ENCODE data around the gene TCP11. TPM values are rescaled to one million over a fixed set of nuclear protein-coding genes. Genes with fewer than 3 reads are reported as not detected.

TCP11 gene
- total RNA-seq, 1 experiment from 2014 or later: not detected

DNA sequence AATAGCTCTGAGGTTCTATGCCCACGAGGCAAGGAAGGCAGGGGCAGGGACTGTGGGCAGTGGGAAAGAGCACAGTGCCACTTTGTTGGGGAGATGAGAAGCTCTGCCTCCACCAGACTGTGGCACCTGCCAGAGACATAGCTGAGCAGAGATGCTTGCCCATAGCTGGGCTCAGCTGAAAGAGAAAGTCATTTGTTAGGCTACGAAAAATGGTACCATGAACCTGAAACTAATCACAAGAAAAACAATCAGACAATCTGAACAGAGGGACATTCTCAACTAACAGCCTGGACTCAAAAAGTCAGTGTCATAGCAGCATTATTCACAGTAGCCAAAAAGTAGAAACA is 32.9 kb upstream of the TCP11 start:
- no peak overlapping the region for H3T11ph ChIP-seq (ENCODE audit: low read length)
- H3K14ac ChIP-seq (ENCODE audit: insufficient read depth, low read length): no peak overlapping the region
- H2BK15ac ChIP-seq (ENCODE audit: low read depth, low read length): no peak overlapping the region
- H3K27me3 Mint-ChIP-seq (ENCODE audit: low read depth): peaks cover 19% of the 10 kb centered on the region
- H3K9me3 Mint-ChIP-seq: peaks cover 5% of the 10 kb centered on the region in 2 experiments; a peak in 4 of 5 replicates
- no peak overlapping the region for H3K56ac ChIP-seq (ENCODE audit: insufficient read length, low read depth, low read length)
- no peak overlapping the region for H2AK5ac ChIP-seq (ENCODE audit: insufficient read length, low read length)
- no peak overlapping the region for H4K5ac ChIP-seq (ENCODE audit: insufficient read length, low read depth, low read length)
- H3K18ac ChIP-seq (ENCODE audit: insufficient read length, low read depth, low read length): no peak overlapping the region
- no peak for DNase-seq
- H3K4me1 ChIP-seq (ENCODE audit: insufficient read depth, low read length): no peaks in the 10 kb centered on the region; the same call in 1 of the 2 replicates
- no peak overlapping the region for H3K9ac ChIP-seq (ENCODE audit: extremely low read depth, insufficient read length, low read length)
- peaks cover 16 to 17% of the 10 kb centered on the region in 2 experiments for H3K4me1 Mint-ChIP-seq
- no peak overlapping the region for H3K23ac ChIP-seq (ENCODE audit: insufficient read length, low read depth, low read length)
- H4K20me1 ChIP-seq (ENCODE audit: control insufficient read depth, insufficient read depth, insufficient read length): no peaks in the 10 kb centered on the region
- H3K27me3 ChIP-seq (ENCODE audit: insufficient read depth, low read length): no peaks in the 10 kb centered on the region
- H2BK120ac ChIP-seq (ENCODE audit: low read depth, low read length, poor library complexity, severe bottlenecking): no peak overlapping the region
- H3K4ac ChIP-seq (ENCODE audit: low read depth, low read length): no peak overlapping the region
- WGBS (ENCODE audit: extremely low coverage, insufficient read length, low lambda C conversion rate): no CpG with 5 or more reads among the region's 2 CpGs
- H3K27ac Mint-ChIP-seq: no peak overlapping the region
- no peak overlapping the region for H2BK5ac ChIP-seq (ENCODE audit: insufficient read length, low read length)
- no peak overlapping the region for H3K4me3 Mint-ChIP-seq
- H3K4me2 ChIP-seq (ENCODE audit: insufficient read depth, insufficient read length, low read length): no peak overlapping the region
- no peak overlapping the region for H3K27ac ChIP-seq (ENCODE audit: insufficient read length, low read depth, low read length)
- H3K23me2 ChIP-seq (ENCODE audit: insufficient read length, low read depth, low read length, poor library complexity, severe bottlenecking): no peaks in the 10 kb centered on the region
- peaks cover 0 to 6% (median 5%) of the 10 kb centered on the region in 3 experiments; a peak in 3 of 7 replicates for H3K36me3 Mint-ChIP-seq (ENCODE audit: insufficient read depth in 1 of 3, low read depth in 3 of 3)
- no peak overlapping the region for H2BK20ac ChIP-seq (ENCODE audit: low read depth, low read length, poor library complexity, severe bottlenecking)
- H3K79me1 ChIP-seq (ENCODE audit: insufficient read depth, low read depth, low read length, poor library complexity, severe bottlenecking): no peaks in the 10 kb centered on the region
- no peak overlapping the region for H2AFZ ChIP-seq (ENCODE audit: low read length)
- H4K91ac ChIP-seq (ENCODE audit: insufficient read length, low read depth, low read length): no peak overlapping the region
- H4K8ac ChIP-seq (replicated peaks; ENCODE audit: insufficient read length, low read depth, low read length): no peak overlapping the region
- H3K9me3 ChIP-seq (ENCODE audit: control insufficient read depth, low read depth, low read length): no peaks in the 10 kb centered on the region
- H3K79me2 ChIP-seq (ENCODE audit: insufficient read depth, low read length): no peaks in the 10 kb centered on the region
- H2BK12ac ChIP-seq (ENCODE audit: insufficient read length, low read depth, low read length): no peak overlapping the region
- TF ChIP-seq, protein P1, sequence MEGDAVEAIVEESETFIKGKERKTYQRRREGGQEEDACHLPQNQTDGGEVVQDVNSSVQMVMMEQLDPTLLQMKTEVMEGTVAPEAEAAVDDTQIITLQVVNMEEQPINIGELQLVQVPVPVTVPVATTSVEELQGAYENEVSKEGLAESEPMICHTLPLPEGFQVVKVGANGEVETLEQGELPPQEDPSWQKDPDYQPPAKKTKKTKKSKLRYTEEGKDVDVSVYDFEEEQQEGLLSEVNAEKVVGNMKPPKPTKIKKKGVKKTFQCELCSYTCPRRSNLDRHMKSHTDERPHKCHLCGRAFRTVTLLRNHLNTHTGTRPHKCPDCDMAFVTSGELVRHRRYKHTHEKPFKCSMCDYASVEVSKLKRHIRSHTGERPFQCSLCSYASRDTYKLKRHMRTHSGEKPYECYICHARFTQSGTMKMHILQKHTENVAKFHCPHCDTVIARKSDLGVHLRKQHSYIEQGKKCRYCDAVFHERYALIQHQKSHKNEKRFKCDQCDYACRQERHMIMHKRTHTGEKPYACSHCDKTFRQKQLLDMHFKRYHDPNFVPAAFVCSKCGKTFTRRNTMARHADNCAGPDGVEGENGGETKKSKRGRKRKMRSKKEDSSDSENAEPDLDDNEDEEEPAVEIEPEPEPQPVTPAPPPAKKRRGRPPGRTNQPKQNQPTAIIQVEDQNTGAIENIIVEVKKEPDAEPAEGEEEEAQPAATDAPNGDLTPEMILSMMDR (conservative IDR thresholded peaks at IDR 0.05): no peak
